GM18511 (cell line): ENCODE measurements around the gene NCOA1.
"Not testable (repeated sequence)": the region's sequence is repeated elsewhere in the genome, so short reads cannot be mapped to it uniquely, and the experiment has no call there.

Source experiments
- ATAC-seq: cut with Tn5 transposase; IDR thresholded peaks from one replicate; pipeline ENCODE4 v1.9.1; 2021; ENCODE audit warnings: mild to moderate bottlenecking, moderate library complexity; ENCODE audit not compliant: unreplicated experiment

Gene NCOA1

DNA sequence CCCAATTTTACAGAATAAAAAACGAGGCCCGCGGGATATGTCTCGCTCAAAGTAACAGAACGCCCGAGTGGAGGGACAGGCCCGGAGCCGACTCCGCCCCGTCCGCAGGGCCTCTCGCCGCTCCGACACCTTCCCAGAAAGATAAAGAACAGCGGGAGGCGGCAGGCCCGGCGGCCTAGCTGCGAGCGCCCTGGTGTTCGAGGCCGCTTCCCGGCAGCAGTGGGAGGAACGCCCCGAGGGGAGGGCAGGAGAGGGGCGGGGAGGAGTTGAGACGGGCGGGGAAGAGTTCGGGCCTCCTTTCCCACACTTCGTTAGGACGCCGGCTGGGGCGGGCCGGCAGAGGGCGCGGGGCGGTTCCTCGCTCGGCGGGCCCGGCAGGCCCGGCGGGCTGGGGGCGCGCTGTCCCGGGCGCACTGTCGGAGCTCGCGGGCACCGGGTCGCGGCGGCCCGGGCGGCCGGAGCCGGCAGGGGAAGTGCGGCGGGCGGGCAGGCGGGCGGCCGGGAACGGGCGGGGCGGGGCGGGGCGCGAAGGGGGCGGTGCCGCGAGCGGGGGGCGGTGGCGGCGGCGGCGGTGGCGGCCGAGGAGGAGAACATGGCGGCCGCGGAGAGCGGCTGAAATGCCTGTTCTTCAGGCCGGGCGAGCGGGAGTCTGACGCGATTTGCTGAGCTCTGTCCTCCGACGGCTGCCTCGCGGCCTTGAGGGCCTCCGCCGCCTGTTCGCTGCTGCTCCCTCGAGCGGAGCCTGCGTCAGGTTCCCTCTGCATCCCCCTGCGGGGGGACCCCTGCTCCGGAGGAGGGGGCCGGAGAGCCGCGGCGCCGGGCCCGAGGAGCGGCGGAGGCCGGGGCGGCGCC is at the start of gene NCOA1:
NCOA1 (plus strand) TSS at position 565 of the 852 bp plus-strand sequence. CDS start 167,424 bp downstream, outside the sequence.
- ATAC-seq, result peak; percentile 72

DNA sequence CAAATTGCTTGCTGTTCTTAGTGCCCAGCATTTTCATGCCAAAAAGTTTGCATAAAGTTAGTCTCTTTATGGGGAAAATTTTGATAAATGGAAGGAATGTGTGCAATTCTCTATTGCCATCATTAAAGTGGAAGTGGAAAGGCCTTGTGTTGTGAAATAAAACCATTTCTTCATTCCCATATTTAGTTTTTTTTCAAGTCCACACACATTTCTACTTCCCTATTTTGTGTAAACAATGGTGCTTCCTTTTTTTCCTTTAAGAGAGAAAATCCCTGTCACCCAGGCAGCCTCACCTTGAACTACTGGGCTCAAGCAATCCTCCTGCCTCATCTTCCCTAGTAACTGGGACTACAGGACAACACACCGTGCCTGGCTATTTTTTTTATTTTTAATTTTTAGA is 42.3 kb upstream of the NCOA1 start:
- no peak for ATAC-seq

DNA sequence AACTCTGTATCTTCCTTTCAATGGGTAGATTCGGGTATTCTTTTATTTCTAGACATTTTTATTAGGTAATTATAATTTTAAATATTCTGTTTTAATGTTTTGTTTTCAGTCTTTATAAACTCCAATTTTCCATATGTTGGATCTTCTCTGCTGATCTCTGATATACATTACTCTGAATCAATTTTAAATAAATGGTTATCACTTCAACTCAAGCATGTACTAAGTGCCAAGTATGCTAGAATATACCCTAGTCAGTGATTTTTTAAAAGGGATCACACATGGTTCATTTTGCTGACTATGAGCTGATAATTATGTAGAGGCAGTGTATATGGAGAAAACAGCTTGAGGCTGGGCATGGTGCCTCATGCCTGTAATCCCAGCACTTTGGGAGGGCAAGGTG is 41.7 kb upstream of the NCOA1 start:
- no peak for ATAC-seq

DNA sequence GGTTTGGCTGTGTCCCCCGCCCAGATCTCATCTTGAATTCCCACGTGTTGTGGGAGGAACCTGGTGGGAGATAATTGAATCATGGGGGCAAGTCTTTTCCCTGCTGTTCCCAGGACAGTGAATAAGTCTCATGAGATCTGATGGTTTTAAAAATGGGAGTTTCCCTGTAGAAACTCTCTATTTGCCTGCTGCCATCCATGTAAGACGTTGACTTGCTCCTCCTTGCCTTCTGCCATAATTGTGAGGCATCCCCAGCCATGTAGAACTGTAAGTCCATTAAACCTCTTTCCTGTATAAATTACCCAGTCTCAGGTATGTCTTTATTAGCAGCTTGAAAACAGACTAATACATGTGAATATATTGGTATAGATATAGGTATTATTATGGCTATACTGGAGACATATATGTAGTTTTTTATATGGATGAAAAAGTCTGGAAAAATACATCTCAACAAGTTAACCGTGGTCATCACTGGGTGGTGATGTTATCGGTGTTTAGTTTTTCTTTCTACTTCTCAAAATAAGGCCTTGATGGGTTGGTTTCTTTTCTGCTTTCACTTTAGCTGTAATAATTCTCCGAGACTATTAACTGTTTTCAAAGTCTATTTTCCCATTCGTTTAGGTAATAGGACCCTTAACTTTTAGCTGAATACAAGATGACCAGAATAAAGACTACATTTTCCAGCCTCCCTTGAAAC is 39.1 kb upstream of the NCOA1 start:
- no peak for ATAC-seq

DNA sequence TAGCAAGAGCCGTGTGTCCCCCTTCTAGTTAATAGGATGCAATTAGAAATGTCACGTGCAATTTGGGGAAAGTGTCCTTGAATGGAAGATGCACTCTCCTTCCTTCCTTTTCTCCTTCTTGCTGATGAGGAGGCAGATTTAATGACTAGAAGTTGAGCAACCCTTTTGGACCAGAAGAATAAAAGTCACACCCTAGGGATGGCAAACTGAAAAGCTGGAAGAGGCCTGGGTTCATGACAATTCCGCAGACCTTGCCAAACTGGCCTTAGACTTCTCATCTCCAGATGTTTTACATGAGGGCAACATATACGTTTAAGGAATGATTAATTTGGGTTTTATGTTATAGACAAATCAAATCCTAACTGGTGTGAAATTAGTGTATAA is 38.6 kb upstream of the NCOA1 start:
- ATAC-seq, result no peak

DNA sequence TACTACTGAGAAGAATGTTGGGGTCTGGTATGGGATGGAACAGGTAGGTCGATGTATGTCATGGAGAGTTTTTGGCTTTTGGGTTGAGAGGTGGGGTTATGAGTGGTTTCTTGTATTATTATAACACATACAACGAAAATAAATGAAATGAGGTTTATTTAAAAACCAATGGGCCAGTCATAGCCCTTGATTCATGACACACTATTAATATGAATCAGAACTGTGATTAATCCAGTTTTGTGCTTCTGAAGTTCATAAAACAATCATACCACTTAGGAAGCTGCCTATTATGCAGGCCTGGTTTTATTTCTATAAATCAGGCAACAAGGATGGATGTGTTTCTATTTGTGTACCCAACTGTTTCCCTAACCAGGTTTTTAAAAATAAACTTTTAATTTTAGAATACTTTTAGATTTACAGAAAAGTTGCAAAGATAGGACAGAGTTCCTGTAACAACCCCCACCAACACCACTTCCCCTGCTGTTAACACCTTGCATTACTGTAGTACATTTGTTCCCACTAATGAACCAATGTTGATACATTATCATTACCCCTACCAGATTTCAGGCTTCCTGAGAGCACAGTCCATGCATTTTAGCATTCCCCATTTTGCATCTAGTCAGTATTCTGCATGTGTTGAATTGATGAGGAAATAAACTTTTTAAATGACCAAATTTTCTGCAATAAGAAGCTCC is 37.5 kb upstream of the NCOA1 start:
- no peak for ATAC-seq

DNA sequence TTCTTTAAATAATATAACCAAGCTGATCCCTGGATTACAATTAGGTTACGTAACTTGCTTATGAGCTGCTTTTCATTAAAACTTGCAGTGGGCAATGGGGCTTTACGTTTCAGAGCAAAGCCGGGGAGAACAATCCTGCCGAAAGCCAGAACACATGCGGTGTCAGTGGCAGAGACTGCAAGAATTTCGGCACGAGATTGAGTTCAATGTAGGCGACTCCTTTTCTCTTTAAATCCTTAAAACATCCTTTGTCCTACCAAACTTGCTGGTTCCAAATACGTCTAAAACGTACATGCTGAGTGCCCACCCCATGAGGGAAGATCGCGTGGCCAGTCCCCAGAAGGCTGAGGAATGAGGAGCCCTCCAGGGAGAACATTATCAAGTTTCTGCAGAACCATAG is 36.8 kb upstream of the NCOA1 start:
- no peak for ATAC-seq

DNA sequence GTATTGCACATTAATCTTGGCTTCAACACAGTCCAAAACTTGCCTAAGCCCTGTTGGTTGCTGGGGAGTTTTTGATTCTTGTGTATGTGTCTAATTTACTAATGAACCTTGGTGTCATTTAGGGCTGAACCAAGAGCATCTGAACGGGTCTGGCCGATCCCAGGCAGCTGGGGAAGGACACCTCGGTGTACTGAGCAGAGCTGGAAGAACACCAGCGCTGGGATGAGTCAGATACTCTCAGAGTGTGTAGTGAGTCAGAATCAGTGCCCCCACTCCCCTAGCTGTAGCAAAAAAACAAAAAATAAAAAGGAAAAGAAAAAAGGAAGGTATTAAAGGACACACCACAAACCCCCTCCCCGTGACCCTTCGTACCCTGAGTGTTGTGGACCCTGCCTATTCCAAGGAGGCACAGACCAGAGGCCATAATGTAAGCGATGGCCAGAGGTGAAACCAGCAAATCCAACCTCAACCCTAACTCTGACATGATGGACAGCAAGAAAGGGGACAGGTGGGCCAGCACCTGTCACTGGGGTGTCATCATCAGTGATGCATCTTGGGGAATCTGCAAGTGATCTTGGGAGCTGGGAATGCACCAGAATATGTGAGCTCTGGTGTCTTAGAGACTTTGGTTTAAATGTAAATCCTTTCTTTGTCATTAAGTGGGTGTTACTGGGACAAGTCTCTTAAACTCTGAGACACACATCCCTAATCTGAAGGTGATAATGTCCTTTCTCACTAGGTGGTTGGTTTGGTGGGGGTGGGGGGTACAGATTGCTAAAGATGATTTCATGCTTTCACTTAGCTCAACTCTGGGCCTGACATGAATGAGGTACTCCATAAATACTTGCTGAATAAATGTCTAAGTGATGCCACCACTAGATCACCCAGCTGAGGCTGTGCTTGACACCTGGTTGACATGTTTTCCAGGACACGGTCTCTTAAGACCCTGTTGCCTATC is 34.2 kb upstream of the NCOA1 start:
- no peak for ATAC-seq

DNA sequence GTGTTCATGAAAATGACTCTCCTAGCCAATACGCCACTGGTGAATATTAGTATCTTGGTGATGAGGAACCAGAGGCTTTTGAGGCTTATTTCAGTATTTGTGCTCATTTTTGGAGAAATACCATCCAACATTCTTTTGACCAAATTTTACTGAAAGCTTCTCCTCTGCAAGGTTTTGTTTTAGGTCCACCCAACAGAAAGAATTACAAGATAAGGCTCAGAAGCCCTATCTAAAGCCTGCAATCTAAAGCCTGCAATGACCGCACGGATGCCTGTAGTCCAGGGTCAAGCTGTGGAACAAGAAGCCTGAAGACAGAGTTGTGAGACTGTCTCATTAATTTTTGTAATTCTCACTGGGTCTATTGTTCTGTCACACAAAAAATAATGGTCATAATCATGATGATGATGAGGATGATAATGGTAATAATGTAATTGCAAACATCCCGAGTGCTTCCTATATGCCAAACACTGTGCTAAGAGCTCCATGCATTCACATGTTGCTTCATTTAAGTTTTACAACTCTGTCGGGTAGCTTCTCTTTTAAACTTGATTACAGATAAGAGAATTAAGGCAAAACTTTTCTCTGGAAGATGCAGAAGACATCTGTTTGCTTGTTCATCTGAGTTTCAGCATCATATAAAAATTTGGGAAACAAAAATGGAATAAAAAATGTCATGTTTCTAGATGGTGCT is 33.2 kb upstream of the NCOA1 start:
- ATAC-seq, result no peak

DNA sequence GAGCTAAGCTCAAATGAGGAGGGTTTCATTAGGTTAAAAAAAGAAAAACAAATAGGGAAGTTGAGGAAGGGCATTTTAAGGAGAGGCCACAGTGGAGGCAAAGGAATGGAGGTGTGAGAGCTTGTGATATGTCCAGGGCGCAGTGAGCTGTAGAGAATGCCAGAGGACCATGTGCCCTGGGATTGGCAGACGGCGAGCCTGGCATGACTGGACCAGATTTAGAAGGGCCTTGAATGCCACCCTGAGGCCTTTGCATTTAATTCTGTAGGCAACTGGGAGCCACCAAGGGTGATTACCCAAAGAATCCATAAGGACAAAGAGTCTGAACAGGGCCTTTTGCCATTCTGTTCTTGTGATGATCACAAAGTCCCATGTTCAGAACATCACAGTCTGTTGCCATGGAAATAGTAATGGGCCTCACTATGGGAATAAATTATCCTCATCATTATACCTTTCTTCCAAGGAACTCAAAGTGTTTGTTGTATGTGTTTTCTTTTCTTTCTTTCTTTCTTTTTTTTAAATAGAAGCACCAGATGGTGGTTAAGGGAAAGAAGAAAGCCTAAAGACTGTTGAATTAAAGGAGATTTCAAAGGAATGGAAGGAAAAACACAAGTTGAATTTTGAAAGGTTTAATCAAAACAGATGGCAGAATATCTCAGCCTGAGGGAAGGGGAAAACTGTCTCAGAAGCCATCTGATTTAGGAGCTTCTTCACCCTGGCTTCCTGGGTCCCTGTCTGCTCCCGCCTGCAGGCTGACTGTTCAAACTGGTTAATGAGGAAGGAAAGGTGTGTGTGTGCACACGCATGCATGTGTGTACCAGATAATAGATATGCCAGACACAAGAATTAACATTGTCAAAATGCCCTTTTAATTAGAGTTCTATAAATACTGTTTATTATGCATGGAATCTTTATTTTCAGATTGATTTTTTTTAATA is 31.6 kb upstream of the NCOA1 start:
- ATAC-seq, result no peak

DNA sequence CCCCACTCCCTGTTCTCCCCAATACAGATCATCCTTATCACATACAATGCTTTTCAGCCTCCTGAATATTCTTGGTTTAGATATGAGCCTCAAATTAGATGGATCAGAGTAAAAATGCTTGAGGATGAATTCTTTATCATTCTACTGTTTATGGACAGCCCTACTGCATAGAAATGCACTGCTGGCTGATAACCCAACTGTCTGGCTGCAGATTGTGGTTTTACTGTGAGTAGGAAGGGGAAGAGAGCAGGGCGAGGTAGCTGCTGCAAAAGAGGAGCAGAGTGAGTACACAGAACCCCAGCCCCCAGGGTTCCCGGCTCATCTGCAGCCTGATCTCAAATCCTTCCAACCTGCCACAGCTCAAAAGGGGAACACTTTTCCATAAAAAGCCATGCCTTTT is 29.4 kb upstream of the NCOA1 start:
- no peak for ATAC-seq

DNA sequence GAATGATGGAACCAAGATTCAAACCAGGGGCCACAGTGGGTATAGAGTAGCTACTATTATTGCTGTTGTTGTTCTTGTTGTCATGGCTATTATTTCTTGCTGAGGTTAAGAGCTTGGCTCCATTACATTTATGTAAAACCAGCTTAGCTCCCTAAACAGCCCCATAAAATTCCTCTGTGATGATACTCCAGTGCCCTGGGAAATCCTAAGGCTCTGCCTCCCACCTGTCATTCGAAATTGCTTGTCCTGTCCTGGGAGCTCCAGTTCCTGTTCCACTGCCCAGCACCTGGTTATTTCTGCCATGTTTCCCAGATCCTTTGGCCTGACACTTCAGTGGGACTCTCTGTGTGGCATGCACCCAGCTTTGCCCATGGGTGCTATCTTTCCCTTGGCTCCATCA is 27.8 kb upstream of the NCOA1 start:
- no peak for ATAC-seq

DNA sequence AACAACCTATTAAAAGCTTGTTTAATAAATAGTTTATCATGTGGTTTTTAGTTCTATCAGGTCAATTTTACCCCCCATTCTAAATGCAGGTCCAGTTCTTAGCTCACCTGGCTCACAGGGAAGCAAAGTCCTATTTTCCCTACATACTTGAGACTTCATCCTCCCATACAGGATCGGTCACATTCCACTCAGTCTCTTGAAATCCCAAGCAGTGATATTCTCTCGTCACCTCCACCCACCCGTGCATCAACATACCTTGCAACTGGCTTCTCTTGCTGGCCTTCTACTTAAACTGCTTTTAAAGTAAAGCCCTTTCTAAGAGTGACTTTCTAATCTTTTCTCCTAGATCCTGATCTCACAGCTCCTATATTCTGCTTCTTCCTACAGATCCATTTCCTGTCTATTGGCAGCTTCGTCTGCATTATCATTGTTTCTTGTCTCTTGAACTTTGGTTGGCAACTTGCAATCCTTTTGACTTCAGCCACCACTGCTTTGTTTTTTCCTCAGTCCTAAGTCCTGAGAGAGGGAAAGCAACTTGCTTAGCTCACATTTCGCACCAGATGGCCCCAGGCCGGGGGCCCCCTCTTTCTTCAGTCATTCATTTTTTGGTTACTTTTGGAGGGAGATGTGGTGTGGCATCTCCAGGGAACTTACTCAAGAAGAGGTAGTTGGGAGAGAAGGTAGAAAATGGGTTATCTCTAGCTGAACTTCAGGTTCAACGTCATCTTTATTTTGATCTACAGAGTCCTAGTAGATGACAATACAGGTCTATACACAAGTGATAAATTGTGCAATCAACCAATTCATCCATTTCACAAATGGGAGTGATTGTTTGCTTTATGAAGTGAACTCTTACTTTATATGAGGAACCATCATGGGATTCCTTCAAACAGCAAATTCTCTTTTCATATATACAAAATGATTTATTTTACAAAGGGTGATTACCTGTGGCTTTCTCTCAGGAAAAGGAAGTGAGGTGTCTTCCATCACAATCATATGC is 23.9 kb upstream of the NCOA1 start:
- no peak for ATAC-seq

DNA sequence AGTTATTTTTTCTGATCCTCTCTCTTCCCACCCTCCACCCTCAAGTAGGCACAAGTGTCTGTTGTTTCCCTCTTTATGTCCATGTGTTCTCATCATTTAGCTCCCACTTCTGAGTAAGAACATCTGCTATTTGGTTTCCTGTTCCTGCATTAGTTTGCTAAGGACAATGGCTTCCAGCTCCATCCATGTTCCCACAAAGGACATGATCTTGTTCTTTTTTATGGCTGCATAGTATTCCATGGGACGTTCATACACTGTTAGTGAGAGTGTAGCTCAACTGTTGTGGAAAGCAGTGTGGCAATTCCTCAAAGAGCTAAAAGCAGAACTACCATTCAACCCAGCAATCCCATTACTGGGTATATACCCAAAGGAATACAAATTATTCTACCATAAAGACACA is 22.6 kb upstream of the NCOA1 start:
- not testable (repeated sequence) for ATAC-seq

DNA sequence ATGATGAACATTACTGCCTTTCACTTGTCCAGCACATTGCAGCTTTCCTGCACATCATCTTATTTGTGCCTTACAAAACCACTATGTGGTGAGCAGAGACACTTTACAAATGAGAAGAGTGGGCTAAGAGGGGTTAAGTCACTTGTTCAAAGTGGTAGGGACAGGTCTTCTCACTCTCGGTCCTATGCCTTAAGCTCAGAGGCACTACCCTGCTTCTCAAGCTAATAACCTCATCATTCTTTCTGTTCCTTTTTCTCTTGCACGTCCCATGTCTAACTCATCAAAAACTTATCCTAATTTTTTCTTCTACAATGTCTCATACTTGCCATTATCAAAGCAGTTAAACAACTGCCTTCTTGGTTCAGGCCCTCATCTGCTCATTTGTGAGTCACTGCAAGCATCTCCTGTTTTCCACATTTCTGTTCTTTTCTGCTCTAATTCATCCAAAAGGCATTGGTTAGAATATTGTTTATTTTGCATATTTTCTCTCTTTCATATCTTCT is 21.9 kb upstream of the NCOA1 start:
- ATAC-seq, result no peak

DNA sequence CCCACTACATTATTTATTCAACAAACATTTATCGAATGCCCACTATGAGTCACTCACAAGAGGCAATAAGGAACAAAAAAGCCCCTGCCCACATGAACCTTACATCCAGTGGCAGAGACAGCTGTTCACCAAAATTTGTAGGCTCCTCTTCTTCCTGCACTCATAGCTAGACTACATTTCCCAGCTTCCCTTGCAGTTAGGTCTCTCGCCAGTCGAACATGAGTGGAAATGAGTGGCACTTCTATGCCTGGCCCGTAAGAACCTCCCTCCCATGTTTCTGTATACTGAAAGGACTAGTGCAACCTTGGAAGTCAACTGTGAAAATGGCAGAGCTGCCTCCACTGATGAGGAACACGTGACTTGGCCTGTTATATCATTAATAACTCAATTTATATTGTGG is 19.4 kb upstream of the NCOA1 start:
- no peak for ATAC-seq

DNA sequence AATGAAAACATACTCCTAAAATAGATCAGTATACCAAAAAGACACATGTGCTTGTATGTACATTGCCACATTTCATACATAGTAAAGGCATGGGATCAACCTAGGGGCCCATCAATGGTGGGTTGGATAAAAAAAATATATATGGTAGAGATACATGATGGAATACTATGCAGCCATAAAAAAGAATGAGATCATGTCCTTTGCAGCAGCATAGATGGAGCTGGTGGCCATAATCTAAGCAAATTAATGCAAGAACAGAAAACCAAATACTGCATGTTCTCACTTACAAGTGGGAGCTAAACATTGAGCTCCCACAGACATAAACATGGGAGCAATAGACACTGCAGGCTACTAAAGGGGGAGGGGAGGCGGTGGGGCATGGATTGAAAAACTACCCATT is 18.6 kb upstream of the NCOA1 start:
- no peak for ATAC-seq

DNA sequence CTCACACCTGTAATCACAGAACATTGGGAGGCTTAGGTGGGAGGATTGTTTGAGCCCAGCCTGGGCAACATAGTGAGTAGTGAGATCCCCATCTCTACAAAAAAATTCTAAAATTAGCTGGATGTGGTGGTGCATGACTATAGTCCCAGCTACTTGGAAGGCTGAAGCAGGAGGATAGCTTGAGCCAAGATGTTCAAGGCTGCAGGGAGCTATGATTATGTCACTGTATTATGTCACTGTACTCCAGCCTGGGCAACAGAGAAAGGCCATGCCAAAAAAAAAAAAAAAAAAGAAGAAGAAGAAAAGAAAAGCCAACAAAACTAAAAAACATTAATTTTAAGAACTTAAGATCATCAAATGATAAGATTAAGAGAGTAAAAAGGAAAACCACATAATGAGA is 17.4 kb upstream of the NCOA1 start:
- ATAC-seq, result no peak
